ENCODE data around the gene TKT.

The TKT gene

GRCh38 chr3:53175613-53176540 is 79.9 kb downstream of the TKT start:
- no peak for DNase-seq

All from activated CD4-positive, CD25-positive, alpha-beta regulatory T cell (primary cell).